ENCODE measurements around the gene CCL27.

DNA sequence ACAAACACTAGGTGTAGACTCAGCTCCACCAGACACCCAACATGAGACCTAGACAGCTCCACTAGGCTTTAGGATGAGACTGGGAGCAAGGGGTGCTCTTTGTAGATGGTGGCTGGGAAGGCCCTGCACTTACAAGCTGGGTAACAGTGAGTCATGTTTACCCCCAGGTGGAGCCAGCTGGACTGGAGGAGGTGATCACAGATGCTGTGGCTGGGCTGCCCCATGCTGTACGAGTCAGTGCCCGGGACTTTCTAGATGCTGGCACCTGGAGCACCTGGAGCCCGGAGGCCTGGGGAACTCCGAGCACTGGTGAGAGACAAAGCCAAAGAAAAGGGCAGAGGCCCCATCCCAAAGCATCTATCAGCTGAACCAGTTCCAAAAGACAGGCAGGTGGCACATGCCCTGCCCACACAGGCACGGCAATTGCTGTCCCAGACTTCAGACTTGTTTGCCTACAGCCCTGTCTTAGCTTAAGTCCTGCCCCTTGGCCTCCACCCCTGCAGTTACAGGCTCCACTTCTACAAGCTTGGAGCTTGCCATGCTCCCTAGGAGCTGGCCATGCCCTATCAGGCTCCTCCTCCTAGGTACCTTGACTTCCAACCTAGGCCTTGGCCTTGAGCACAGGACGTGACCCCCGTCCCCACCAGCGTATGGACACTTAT lies 2.7 kb downstream of the CCL27 start:
- no peak for TF ChIP-seq GATA3 (IDR thresholded peaks at IDR 0.05; ENCODE audit: low read depth, low read length)
- TF ChIP-seq GATA2 (IDR thresholded peaks at IDR 0.05; ENCODE audit: low read depth, low read length) = no peak
